GM21737 (cell line): ENCODE results near the gene HOXC13.

Source experiments
- ATAC-seq: cut with Tn5 transposase; IDR thresholded peaks from one replicate; pipeline ENCODE4 v1.9.1; 2021; ENCODE audit warnings: mild to moderate bottlenecking, moderate library complexity; ENCODE audit not compliant: unreplicated experiment

Gene HOXC13

DNA sequence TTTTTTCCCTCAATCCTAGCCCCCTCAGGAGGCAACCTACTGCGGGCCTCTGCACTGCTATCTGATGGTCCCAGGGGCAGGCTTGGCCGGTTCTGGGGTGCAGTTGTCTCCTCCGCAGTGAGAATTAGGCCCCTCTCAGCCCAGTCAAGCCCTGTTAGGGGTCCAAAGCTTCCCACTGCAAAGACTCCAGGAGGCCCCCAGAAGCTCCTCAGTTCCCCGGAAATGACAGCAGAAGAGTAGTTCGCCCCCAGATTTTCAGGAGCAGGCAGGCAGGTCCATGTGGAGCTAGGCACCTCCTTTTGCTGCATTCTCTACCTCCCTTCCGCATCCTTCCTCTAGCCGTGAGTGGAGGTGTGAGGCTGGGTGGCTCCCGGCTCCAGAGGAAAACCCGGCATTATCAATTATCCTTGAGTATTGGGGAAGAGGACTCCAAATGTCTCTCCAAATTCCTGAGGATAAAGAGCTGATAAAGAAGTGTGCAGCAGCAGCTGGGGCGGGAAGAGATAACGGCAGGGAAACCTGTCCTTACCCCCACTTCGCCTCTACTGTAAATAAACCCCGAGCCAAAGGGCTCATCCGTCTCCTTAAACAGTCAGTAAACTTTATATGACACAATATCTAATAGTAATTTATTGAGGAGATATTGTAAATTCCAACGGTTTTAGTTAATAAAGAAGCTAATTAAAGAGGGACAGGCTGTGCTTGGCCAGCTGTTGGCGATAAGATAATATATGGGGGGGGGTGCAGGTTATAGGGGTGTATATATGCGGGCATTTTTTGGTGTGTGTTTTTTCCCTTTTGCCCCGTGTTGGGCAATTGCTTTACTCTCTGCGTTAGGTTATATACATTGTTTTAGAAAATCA lies 15.4 kb downstream of the HOXC13 start:
- no peak for ATAC-seq

DNA sequence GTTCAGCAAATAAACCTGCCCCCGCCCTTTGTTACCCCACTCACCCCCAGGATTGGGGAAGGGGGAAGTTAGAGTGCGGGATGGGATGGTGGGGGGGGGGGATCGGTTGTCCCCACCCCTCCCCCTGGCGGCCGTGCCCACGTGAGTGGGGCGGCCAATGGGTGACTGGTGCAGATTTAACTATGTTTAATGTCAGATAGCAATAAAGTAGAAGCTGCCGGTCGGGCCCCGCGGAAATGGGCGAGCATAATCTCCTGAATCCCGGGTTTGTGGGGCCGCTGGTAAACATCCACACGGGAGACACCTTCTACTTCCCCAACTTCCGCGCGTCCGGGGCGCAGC lies 16.0 kb downstream of the HOXC13 start, which contains the start of gene HOXC12:
HOXC12 (plus strand) TSS at position 210 of the 342 bp plus-strand sequence; CDS start at position 237, 27 bp downstream.
- ATAC-seq = no peak

DNA sequence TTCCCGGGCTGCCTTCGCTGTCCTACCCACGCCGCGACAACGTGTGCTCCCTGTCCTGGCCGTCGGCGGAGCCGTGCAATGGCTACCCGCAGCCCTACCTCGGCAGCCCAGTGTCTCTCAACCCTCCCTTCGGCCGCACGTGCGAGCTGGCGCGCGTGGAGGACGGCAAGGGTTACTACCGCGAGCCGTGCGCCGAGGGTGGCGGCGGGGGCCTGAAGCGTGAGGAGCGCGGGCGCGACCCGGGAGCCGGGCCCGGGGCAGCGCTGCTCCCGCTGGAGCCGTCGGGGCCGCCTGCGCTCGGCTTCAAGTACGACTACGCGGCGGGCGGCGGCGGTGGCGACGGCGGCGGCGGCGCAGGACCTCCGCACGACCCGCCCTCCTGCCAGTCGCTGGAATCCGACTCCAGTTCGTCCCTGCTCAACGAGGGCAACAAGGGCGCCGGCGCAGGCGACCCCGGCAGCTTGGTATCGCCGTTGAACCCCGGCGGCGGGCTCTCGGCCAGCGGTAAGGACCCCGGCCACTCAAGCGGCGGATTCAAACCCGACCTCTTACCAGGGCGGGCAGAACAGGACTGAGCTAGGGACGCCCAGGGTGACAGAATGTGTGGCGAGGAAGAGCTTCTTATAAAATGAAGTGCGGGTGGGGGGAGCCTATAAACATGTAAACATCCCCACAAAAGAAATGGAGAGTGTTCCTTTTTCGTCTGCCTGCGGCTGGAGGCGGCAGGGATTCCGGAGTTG lies 16.6 kb downstream of the HOXC13 start:
- ATAC-seq = no peak

DNA sequence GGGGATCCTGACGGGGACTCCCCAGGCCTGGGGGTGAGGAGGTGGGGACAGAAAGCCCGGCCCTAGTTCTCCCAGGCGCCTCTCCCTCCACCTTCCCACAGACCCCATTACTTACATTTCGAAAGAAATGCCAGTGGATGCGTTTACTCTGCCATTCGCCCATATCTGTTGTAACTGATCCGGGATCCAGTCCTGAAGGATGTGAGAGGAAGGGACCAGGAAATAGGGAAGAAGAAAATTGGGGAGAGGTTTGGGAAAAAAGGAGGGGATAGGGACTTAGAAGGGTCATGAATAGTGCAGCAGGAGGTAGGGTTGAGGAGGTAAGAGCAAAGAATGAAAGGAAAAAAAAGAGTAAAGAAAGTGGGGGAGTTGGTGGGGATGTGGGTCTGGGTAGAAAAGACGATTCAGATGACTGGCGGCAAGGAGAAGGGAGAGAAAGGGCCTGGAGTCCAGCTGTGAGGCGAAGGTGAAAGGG lies 17.2 kb downstream of the HOXC13 start:
- no peak for ATAC-seq

DNA sequence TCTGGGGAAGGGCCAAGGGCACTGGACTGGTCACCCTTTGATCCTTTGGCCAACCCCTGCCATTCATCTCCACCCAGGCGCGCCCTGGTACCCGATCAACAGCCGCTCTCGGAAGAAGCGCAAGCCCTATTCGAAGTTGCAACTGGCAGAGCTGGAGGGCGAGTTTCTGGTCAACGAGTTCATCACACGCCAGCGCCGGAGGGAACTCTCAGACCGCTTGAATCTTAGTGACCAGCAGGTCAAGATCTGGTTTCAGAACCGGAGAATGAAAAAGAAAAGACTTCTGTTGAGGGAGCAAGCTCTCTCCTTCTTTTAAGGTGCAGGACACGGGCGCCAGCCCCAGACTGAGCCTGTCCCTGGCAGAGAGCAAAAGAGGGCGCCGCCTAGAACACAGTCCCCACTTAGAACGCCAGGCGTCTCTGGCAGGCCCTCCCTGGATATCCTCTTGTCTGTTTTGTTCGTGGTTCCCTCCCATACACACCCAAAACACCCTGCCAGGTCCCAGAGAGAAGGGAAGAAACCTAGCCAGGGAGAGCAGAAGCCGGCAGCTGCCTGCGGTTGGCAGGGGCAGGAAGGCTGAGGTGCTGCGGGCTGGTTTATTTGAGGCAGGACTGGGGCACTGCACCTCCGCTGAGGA lies 17.7 kb downstream of the HOXC13 start:
- no peak for ATAC-seq

DNA sequence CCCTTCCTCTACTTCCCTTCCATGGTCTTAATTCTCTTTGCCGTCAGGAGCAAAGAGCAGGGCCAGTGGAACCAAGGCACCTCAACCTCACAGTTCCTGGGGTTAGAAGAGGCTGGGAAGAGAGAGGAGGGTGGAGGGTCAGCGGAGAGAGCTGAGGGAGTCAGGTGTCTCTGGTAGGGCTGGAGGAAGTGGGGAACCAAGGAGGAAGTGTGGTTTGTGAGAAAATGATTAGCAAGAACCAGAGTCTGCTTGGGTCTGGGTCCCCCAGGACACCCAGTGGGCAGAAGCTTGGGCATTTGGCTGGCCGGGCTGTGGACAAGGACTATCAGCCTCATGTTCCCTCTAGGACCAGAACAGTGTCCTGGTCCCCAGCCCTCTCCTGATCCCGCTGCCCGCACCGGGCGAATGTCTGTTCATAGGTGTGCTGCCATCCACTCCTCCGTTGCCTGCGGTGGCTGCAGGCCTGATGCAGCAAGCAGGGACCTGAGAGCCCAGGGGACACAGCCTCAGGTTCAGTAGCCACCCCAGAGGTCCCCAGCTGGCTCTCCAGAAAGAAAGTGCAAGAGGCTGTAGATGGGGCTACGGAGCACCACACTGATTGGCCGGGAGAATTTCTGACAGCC lies 18.4 kb downstream of the HOXC13 start:
- ATAC-seq = no peak

DNA sequence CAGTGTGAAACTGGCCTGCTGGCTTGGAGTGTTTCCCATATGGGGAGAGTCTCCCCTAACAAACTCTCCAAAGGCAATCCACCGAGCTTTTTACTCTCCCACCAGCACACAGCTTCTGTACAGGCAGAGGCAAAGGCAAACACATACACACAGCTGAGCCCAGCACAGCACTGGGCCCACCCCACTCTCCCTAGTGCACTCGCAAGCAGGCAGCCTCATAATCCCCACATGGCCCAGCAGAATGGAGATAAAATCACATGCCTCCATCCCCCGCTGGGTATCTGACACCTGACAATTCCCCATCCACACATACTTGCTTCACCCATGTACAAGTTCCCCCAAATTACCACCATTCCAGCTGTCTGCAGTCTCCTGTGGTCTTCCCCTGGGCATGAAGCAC lies 19.5 kb downstream of the HOXC13 start:
- ATAC-seq = no peak

DNA sequence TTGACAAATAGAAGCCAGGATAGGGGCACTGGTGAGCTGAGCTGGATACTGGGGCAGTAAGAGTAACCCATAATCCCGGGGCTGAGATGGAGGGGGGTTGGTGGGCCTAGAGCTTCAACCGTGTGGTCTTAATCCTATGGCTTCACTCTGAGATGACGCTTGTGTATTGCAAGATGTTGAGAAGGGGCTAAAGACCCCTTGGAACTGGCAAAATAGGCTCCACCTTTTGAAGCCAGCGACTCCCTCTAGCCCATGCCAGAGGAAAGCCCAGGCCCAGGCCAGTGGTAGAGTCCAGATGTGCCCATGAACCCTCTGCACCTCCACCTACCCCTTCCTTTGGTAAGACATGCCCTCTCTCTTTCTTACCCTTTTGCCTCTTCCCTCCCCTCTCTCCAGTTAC lies 20.7 kb downstream of the HOXC13 start:
- ATAC-seq = no peak

DNA sequence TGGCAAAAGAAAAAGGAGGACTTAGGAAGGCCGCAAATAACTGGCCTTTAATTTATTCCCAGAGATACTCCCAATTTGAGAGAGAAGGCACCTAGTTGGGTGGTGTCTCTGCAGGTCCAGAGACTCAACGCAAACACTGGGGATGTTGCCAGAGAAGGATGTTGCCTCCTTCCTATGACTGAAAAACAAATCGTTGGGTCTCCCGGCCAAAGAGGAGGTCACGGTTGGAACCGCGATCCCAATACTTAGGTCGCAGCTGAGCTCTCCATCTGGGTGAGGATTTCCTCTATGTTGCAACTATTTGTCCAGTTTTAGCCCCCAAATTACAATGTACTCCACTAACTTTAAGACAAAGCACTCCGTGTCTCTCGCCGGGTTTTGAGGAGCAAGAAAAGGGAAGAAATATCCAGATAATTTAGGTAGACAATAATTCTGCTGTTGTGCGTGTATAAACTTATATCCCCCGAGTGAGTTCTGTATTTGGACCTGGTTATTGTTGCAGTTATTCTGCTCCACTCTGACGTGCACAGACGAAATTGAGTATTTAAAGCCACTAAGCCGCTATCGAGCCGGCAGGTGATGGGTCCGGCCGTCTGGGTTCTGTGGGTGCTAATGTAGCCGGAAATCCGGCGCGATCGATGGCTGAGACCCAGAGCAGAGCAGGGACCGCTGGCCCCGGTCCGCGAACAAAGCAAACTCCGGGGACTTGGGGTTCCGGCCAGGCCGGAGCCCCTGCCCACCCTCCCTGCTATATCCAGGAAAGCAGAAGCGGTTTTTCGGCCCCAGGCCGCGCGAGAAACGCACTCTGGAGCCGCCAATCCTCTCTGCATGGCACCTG lies 21.8 kb downstream of the HOXC13 start:
- no peak for ATAC-seq

DNA sequence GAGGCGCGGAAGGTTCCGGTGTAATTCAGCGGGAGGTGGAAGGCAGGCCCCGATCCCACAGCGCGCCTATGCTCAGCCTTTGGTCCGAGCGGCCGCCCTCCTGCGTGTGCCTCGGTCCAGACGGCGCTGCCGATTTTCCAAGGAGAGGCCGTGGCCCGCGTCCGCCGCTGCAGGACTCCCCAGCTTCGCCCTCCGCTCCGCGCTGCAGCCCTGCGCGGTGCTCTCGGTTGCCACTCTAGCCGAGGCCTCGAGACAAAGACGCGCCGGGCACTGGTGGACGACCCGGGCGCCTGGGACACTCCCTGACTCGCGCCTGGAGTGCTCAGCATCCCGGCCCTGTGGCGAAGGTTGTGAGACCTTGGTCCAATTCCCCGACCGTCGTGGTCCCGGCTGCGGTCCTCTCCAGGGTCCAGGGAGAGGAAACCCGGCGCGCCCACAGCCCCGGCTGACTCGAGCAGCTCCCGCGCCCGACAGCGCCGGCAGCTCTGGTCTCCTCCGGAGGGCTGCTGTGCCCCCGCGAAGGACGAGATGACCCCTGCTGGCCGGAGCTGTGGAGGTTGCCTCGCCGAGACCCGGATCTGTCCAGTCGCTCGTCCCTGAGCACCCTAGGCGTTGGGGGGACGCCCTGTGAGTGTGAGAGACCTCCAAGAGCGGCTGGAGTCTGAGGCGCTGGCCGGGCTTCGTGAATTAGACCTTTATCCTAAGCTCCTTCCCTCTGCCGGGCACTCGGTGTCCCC lies 22.6 kb downstream of the HOXC13 start:
- no peak for ATAC-seq

DNA sequence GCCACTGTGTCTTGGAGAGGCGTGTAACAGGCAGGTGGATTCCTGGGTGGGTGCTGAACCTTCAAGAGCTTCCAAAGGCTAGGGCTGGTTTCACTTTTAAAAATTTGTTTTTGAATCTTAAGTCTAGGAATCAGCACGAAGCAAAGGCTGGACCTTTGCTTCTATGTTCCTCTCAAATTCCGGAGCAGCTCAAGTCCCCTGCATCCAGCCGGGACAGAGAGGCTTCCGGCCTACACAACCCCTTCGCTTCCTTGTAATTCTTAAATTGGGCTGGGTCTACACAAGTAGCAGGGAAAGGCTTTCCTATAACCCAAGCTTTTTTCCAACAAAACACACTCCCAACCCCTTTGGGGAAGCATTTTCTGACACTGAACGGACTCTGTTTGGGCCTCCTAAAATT lies 24.4 kb downstream of the HOXC13 start:
- ATAC-seq = no peak

DNA sequence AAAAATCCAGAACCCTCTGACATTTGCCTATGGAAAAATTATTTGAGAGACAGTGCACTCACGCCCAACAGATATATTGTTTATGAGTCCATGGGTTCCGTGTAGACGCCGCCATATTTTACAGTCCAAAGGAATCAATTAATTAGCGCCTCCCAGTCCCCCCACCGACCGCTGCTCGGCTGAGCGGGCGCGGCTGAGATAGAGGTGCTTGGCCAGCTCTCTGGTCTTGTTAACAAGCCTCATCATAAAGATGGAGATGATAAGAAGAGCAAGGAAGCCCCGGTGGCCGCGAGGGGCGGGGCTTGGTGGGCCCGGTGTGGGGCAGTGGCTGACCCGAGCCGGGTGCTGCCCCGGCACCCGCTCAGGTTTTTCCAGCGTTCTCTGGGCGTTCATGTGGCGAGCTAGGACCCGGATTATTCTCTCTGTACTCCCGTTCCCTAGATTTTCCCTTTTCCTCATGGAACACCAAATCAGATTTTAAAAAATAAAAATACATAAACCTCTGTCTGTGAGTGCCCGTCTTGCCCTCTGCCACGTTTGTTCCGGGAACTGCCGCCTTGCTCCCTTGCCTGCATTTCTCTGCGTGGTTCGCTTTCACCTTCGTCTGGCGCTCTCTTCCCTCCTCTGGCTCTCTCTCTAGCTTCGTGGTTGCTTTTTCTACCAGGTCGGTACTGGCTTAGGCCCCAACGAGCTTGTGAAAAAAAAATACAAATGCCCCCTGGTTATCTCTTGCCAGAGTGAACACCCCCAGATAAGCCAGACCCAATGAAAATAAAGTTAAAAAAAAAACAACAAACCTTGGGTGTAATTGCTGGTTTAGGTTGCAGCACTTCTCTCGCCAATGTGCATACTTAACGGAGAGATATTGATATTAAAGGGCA lies 25.0 kb downstream of the HOXC13 start:
- no peak for ATAC-seq

DNA sequence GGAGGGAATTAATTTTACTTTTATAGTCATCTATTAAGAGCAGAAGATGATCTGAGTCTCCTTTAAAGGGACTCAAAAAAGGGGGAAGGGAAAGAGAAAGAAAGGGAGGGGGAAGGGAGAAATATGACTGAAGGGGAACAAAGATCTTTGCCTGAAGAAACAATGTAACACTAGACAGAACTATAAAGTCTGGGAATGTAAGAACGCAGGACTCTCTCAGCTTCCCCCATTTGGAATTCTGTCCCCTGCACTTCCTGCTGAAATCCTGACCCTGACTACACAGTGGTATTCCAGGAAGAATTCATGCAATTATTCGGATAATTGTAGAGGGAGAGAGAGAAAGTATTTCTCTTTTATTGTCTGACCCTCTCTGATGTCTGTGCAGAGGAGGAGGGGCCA lies 25.7 kb downstream of the HOXC13 start:
- ATAC-seq = no peak

DNA sequence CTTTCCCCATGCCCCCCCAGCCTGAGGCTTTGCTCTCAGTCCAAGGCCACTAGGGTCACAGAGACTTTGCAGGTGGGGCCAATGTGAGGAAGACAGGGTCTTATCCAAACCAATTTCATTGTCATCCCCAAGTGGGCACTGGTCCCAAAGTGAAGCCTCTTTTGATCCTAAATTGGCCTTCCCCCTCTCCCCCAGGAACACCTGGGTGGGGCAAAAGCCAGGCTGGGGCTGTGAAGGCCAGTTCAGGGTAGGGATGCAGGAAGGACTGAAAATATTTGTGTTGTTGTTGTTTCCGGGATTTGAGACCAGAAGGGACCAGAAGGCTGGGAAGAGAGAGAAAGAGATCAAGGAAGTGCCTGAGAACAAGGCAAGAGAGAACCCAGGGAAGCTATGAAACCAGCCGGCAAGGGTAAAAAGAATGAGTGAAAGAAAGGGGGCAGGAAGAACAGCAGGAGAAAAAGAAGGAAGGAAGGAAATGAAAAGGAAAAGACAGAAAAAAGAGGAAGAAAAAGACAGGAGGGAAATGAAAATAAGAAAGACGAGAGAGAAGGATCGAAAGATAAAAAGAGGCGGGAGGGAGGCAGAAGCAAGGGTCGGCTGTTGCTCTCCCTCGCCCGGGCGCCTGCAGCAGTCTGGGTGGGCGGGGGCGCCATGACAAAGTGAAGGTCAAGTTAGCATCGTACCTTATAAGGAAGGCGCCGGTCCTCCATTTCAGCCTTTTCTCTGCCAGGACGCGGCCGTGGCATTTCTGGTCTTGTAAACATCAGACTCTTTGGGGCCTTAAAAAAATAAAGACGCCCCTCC lies 26.9 kb downstream of the HOXC13 start:
- ATAC-seq = no peak

DNA sequence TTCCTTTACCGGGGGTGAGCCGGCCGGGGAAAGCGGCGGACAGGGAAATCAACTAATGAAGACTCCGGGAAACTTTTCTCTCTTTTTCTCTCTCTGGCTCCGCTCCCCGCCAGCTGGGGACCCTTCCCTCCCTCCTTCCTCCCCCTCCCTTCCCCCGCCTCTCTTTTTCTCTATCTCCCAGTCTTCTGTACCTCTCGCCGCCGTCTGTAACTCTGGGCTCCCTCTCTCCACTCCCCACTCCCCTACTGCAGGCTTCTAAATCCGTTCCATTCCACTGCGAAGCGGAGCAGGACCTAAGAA lies 27.4 kb downstream of the HOXC13 start:
- ATAC-seq = no peak

DNA sequence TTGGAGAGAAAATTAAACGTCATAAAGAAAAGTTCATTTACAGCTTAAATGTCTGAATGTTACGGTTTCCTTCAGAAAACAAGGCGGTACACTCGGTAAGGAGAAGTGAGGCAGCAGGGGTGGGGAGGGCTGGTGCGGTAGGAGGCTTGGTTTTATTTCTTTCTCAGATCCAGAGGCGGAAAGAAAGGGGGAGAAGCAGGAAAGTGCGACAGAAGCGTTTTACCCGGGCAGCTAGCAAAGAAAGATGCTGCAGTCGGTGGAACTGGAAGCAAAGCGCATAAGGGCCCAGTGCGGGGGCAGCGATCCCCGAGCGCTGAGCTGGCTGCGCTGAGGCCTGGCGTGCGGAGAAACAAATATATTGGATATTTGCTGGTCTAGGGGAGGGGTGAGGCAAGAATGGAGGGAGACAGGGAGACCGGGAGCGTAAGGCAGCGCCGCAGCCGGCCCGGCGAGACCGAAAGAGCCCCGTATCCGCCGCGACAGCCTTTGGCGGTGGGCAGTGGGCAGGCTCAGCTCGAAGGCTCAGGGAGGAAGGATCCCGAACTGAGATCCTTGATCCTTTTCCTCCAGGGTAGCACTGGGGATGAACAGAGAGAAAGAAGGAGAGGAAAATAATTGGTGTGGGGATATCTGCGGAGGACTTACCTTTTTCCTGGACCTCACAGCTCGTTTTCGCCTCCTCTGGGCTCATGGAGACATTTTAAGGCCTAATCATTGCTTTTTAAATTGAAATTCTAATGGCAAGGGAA lies 27.9 kb downstream of the HOXC13 start:
- no peak for ATAC-seq

DNA sequence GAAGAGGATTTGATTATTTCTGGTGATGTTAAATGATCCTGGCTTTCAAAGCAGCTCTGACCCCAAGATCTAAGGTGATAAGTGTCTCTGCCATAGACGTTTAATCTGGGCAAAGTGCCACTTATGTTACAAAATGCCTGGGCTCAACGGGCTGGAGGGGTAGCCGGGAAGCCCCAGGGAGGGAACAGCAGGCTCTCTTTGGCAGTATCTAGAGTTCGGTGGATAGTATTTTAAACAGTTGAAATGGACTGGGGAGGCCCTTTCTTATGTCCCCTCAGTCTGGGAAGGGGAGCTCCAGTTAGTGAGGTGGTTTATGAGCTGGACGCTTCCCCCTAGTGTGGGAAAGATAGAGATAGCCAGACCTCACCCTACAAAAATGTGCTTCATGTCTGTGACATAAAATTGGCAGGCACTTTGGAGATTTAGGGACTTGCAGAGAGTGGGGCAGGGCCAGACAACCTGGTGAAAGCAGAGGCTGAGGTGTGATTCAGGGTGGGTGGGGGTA lies 28.8 kb downstream of the HOXC13 start:
- no peak for ATAC-seq
